ENCODE data around the gene TRPV2. TPM values are rescaled to one million over a fixed set of nuclear protein-coding genes. Genes with fewer than 3 reads are reported as not detected.

Gene TRPV2
- total and polyA plus RNA-seq, 9 donors: 3.2 to 5.5 (median 4.5) TPM

GRCh38 chr17:16464303-16465051 is 49.1 kb downstream of the TRPV2 start:
- Histone ChIP-seq H3K9me3 (replicated peaks; ENCODE audit: control insufficient read depth, low read depth, low read length) (no peaks in the 10 kb centered on the region), H3K27ac (ENCODE audit: low read length) (no peak overlapping the region), H3K4me3 (ENCODE audit: low read length) (no peak overlapping the region), H3K4me1 (ENCODE audit: control insufficient read depth, insufficient read depth, low read length) (peaks cover 46% of the 10 kb centered on the region), H3K36me3 (ENCODE audit: control insufficient read depth, insufficient read depth, low read length) (peaks cover 30% of the 10 kb centered on the region), H3K27me3 (ENCODE audit: control insufficient read depth, insufficient read depth, low read length) (no peaks in the 10 kb centered on the region)
- WGBS (ENCODE audit: insufficient coverage): 78% methylated on average over 7 of the region's 12 CpGs
- DNase-seq: no peak

GRCh38 chr17:16465052-16465312 is 49.6 kb downstream of the TRPV2 start:
- no peaks in the 10 kb centered on the region for H3K9me3 ChIP-seq (replicated peaks; ENCODE audit: control insufficient read depth, low read depth, low read length)
- peaks cover 30% of the 10 kb centered on the region for H3K36me3 ChIP-seq (ENCODE audit: control insufficient read depth, insufficient read depth, low read length)
- no peak overlapping the region for H3K4me3 ChIP-seq (ENCODE audit: low read length)
- no peak overlapping the region for H3K27ac ChIP-seq (ENCODE audit: low read length)
- WGBS (ENCODE audit: insufficient coverage): 77% methylated on average over 3 of the region's 3 CpGs
- peaks cover 51% of the 10 kb centered on the region for H3K4me1 ChIP-seq (ENCODE audit: control insufficient read depth, insufficient read depth, low read length)
- DNase-seq: no peak
- H3K27me3 ChIP-seq (ENCODE audit: control insufficient read depth, insufficient read depth, low read length): no peaks in the 10 kb centered on the region

GRCh38 chr17:16465861-16466338 is 50.5 kb downstream of the TRPV2 start:
- H3K4me3 ChIP-seq (ENCODE audit: low read length): no peak overlapping the region
- peaks cover 60% of the 10 kb centered on the region for H3K4me1 ChIP-seq (ENCODE audit: control insufficient read depth, insufficient read depth, low read length)
- no peaks in the 10 kb centered on the region for H3K27me3 ChIP-seq (ENCODE audit: control insufficient read depth, insufficient read depth, low read length)
- 40% methylated on average over 2 of the region's 4 CpGs for WGBS (ENCODE audit: insufficient coverage)
- no peaks in the 10 kb centered on the region for H3K9me3 ChIP-seq (replicated peaks; ENCODE audit: control insufficient read depth, low read depth, low read length)
- H3K36me3 ChIP-seq (ENCODE audit: control insufficient read depth, insufficient read depth, low read length): peaks cover 23% of the 10 kb centered on the region
- no peak for DNase-seq
- H3K27ac ChIP-seq (ENCODE audit: low read length): no peak overlapping the region

GRCh38 chr17:16466407-16466806 is 51.0 kb downstream of the TRPV2 start:
- Histone ChIP-seq H3K36me3 (ENCODE audit: control insufficient read depth, insufficient read depth, low read length) (peaks cover 18% of the 10 kb centered on the region), H3K27me3 (ENCODE audit: control insufficient read depth, insufficient read depth, low read length) (no peaks in the 10 kb centered on the region), H3K4me1 (ENCODE audit: control insufficient read depth, insufficient read depth, low read length) (peaks cover 65% of the 10 kb centered on the region), H3K4me3 (ENCODE audit: low read length) (no peak overlapping the region), H3K9me3 (replicated peaks; ENCODE audit: control insufficient read depth, low read depth, low read length) (no peaks in the 10 kb centered on the region), H3K27ac (ENCODE audit: low read length) (no peak overlapping the region)
- 74% methylated on average over 9 of the region's 9 CpGs for WGBS (ENCODE audit: insufficient coverage)
- DNase-seq: no peak

GRCh38 chr17:16467044-16467443 is 51.7 kb downstream of the TRPV2 start:
- H3K27me3 ChIP-seq (ENCODE audit: control insufficient read depth, insufficient read depth, low read length): no peaks in the 10 kb centered on the region
- DNase-seq: no peak
- peaks cover 11% of the 10 kb centered on the region for H3K36me3 ChIP-seq (ENCODE audit: control insufficient read depth, insufficient read depth, low read length)
- peaks cover 71% of the 10 kb centered on the region for H3K4me1 ChIP-seq (ENCODE audit: control insufficient read depth, insufficient read depth, low read length)
- 86% methylated on average over 2 of the region's 6 CpGs for WGBS (ENCODE audit: insufficient coverage)
- no peak overlapping the region for H3K4me3 ChIP-seq (ENCODE audit: low read length)
- no peaks in the 10 kb centered on the region for H3K9me3 ChIP-seq (replicated peaks; ENCODE audit: control insufficient read depth, low read depth, low read length)
- no peak overlapping the region for H3K27ac ChIP-seq (ENCODE audit: low read length)

GRCh38 chr17:16467886-16468285 is 52.5 kb downstream of the TRPV2 start:
- Histone ChIP-seq H3K4me3 (ENCODE audit: low read length) (no peak overlapping the region), H3K27ac (ENCODE audit: low read length) (no peak overlapping the region), H3K9me3 (replicated peaks; ENCODE audit: control insufficient read depth, low read depth, low read length) (no peaks in the 10 kb centered on the region), H3K27me3 (ENCODE audit: control insufficient read depth, insufficient read depth, low read length) (no peaks in the 10 kb centered on the region), H3K4me1 (ENCODE audit: control insufficient read depth, insufficient read depth, low read length) (peaks cover 67% of the 10 kb centered on the region), H3K36me3 (ENCODE audit: control insufficient read depth, insufficient read depth, low read length) (peaks cover 5% of the 10 kb centered on the region)
- no peak for DNase-seq
- 20% methylated on average over 1 of the region's 3 CpGs for WGBS (ENCODE audit: insufficient coverage)

GRCh38 chr17:16468428-16468992 is 53.1 kb downstream of the TRPV2 start:
- Histone ChIP-seq H3K4me1 (ENCODE audit: control insufficient read depth, insufficient read depth, low read length) (peaks cover 67% of the 10 kb centered on the region), H3K9me3 (replicated peaks; ENCODE audit: control insufficient read depth, low read depth, low read length) (no peaks in the 10 kb centered on the region), H3K27me3 (ENCODE audit: control insufficient read depth, insufficient read depth, low read length) (no peaks in the 10 kb centered on the region), H3K27ac (ENCODE audit: low read length) (no peak overlapping the region), H3K4me3 (ENCODE audit: low read length) (no peak overlapping the region), H3K36me3 (ENCODE audit: control insufficient read depth, insufficient read depth, low read length) (peaks cover 2% of the 10 kb centered on the region)
- DNase-seq: no peak
- 85% methylated on average over 3 of the region's 4 CpGs for WGBS (ENCODE audit: insufficient coverage)

GRCh38 chr17:16470265-16470664 is 54.9 kb downstream of the TRPV2 start:
- H3K9me3 ChIP-seq (replicated peaks; ENCODE audit: control insufficient read depth, low read depth, low read length): no peaks in the 10 kb centered on the region
- H3K27ac ChIP-seq (ENCODE audit: low read length): peak overlapping the region; percentile 25
- DNase-seq: peak; percentile 60
- no peaks in the 10 kb centered on the region for H3K36me3 ChIP-seq (ENCODE audit: control insufficient read depth, insufficient read depth, low read length)
- 54% methylated on average over 5 of the region's 11 CpGs for WGBS (ENCODE audit: insufficient coverage)
- no peaks in the 10 kb centered on the region for H3K27me3 ChIP-seq (ENCODE audit: control insufficient read depth, insufficient read depth, low read length)
- H3K4me3 ChIP-seq (ENCODE audit: low read length): no peak overlapping the region
- H3K4me1 ChIP-seq (ENCODE audit: control insufficient read depth, insufficient read depth, low read length): peaks cover 61% of the 10 kb centered on the region

- peak; percentile 66 for DNase-seq
- Histone ChIP-seq H3K27ac (ENCODE audit: low read length) (peak overlapping the region; percentile 13), H3K36me3 (ENCODE audit: control insufficient read depth, insufficient read depth, low read length) (no peaks in the 10 kb centered on the region), H3K27me3 (ENCODE audit: control insufficient read depth, insufficient read depth, low read length) (no peaks in the 10 kb centered on the region), H3K4me1 (ENCODE audit: control insufficient read depth, insufficient read depth, low read length) (peaks cover 52% of the 10 kb centered on the region), H3K9me3 (replicated peaks; ENCODE audit: control insufficient read depth, low read depth, low read length) (no peaks in the 10 kb centered on the region), H3K4me3 (ENCODE audit: low read length) (no peak overlapping the region)
- WGBS (ENCODE audit: insufficient coverage): 66% methylated on average over 4 of the region's 5 CpGs
These were observed 55.9 kb downstream of the TRPV2 start for GRCh38 chr17:16471295-16471694.

GRCh38 chr17:16472539-16472938 is 57.2 kb downstream of the TRPV2 start:
- Histone ChIP-seq H3K36me3 (ENCODE audit: control insufficient read depth, insufficient read depth, low read length) (no peaks in the 10 kb centered on the region), H3K27ac (ENCODE audit: low read length) (no peak overlapping the region), H3K4me1 (ENCODE audit: control insufficient read depth, insufficient read depth, low read length) (peaks cover 58% of the 10 kb centered on the region), H3K9me3 (replicated peaks; ENCODE audit: control insufficient read depth, low read depth, low read length) (no peaks in the 10 kb centered on the region), H3K27me3 (ENCODE audit: control insufficient read depth, insufficient read depth, low read length) (no peaks in the 10 kb centered on the region), H3K4me3 (ENCODE audit: low read length) (no peak overlapping the region)
- DNase-seq: peak; percentile 64
- 58% methylated on average over 2 of the region's 6 CpGs for WGBS (ENCODE audit: insufficient coverage)
